ENCODE results near the gene SYT13. TPM values are rescaled to one million over a fixed set of nuclear protein-coding genes. Genes with fewer than 3 reads are reported as not detected.
A peak's percentile ranks its signal among the peaks of the same experiment; 100 is the strongest.
"Not testable (repeated sequence)": the region's sequence is repeated elsewhere in the genome, so short reads cannot be mapped to it uniquely, and the experiment has no call there.

The SYT13 gene
- total RNA-seq, 2 donors from 2014 or later: 0.09 TPM; not detected in 1

DNA sequence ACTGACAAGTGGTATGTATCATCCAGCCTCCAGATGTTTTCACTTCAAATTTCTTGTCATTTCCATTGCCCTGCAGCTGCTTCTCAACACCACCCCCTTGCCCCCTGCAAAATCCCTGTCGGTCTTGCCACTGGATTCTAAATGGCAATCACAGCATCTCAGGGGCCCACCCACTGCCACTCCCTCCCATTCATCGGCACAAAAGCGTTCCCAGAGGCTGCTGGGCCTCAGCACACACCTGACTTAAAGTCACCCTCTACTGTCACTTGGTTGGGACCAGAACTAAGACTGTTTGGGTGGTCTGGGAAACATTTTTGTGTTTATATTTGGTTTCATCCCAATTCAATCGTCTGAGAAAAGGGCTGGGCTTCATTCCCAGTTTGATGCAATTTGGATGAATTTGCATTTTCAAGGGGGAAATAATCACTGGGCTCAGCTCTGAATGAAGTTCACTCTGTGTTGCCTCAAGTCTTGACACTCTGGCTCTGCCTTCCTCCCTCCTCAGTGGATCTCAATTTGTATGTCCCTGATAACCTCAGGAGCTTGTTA, 27.1 kb downstream of the SYT13 start:
- intact Hi-C loops (cut with DNase I): loop anchor here in 1 of 2 donors (1.0 kb wide), 1 partner anchor 46 kb away; no protein-coding TSS in a partner anchor
- DNase-seq (ENCODE audit: low spot score): no peak

DNA sequence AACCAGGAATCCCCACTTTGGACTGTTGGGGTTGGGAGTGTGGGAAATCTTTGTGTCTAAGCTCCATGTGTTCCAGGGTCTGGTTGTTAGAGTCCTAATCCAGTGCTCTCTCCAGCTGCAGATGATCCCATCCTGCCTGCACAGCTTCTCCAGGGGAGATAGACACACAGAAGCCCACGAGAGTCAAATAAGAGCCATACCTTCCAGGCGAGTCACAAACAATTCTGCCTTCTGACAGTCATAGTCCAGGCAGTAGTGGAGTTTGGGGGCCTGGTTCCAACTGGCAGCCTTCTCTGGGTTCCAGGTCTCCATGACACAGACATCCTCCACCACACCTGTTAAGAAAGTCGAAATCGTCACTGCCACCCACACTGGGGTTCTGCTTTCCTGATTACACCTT, 32.1 kb downstream of the SYT13 start:
- DNase-seq (ENCODE audit: low spot score): no peak
- intact Hi-C loops (cut with DNase I): no loop called here

DNA sequence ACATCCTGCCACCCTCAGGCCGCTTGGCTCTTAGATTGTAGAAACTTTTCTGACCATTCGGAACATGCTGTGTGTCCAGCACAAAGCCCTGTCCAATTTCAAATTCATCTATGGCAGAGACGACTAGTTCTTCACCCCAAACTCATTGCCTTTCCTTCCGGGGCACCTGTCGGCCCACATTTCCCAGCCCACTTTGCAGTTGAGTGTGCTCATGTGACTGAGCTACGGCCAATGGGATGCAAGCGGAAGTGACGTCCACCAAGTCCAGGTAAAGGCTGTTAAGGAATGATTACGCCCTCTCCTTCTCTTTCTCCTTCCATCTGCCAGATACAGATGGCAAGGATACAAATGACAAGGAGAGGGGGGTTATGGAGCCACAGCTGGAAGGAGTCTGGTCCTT, 32.5 kb downstream of the SYT13 start:
- DNase-seq (ENCODE audit: low spot score): no peak
- intact Hi-C loops (cut with DNase I): no loop called here

DNA sequence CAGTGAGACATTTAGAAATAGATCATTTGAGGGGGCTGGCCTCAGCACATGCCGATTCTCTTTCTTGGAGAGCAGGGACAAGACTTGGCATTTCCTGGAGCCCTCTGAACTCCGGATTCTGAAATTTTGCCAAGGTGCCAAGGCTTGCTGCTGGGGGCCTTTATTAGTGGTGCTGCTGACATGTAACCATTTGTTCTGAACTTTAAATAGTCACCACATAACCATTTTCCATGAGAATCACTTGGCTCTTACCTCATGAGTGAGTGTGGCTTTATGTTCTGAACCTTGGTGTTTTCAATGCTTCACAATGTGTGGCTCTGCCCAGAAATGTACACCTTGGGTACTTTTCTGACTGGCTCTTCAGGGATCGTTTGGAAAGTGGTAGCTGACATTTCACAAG, 33.3 kb downstream of the SYT13 start:
- no peak for DNase-seq (ENCODE audit: low spot score)
- intact Hi-C loops (cut with DNase I): loop anchor here in 1 of 2 donors (1.0 kb wide), 1 partner anchor 24 kb away; no protein-coding TSS in a partner anchor

DNA sequence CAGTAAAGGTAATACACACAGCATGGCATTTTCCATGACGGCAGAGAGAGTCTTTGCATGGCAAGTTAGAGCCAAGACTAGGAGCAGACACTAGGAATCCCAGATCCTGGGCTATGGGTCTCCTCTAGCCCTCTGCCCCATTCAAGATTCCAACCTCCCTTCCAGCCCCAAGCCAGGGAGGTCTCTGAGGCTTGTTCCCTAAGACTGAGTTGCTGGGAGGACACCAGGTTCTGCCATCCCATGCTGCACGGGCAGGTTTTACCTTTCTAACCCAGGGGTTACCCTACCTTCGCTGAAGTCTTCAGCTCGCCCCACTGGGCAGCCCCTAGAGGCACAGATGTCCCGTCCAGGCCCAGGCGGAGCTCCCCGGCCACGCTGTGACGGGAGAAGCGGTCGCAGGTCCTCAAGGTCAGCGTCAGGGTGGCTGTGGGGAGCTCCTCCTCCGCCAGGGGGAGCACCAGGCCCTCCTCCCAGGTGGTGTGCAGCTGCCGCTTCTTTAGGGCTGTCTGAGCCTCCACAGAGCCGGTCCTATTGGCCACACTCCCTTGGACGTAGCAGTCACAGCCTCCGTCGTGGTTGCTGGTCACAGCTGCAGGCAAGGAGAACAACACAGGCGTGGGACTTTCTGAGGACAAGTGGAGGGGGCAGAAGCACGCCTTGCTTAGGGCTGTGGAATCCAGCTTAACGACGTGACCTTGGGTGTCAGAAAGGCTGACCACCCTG, 33.8 kb downstream of the SYT13 start:
- DNase-seq (ENCODE audit: low spot score): no peak
- intact Hi-C loops (cut with DNase I): loop anchor here in 1 of 2 donors (1.0 kb wide), 1 partner anchor 25 kb away; no protein-coding TSS in a partner anchor

DNA sequence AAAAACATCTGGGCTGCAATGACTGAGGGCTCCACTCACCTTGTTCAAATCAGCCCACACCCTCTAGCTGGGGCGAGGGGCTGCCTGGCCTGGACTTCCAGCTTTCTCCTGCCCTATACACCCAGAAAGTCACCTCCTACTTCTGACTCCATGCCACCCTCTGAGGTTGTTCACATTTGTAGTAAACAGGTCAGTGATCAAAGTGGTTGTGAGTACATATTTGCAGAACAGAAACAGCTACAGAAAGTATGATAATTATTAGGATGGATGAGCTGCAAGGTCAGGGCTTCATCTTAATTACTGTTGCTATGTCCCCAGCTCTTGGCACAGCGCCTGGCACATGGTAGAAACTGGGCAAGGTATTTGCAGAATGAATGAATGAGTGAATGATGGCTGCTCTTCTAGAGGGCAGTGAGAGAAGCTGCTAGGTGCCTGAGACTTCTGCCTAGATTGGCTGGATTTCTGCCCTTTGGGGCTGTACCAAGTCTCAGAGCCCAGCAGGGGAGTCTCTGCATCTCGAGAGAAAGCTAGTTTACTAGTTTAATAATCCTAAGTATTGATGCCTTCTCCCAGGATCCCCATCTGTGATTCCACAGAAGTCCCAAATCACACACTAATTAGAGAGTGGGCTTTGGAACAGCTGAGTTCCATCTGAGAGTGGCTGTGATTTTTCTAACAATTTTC, 36.0 kb downstream of the SYT13 start:
- intact Hi-C loops (cut with DNase I): no loop called here
- no peak for DNase-seq (ENCODE audit: low spot score)

DNA sequence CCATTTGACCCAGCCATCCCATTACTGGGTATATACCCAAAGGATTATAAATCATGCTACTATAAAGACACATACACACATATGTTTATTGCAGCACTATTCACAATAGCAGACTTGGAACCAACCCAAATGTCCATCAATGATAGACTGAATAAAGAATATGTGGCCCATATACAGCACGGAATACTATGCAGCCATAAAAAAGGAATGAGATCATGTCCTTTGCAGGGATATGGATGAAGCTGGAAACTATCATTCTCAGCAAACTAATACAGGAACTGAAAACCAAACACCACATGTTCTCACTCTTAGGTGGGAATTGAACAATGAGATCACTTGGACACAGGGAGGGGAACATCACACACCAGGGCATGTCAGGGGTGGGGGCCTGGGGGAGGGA, 36.8 kb downstream of the SYT13 start:
- DNase-seq (ENCODE audit: low spot score); intact Hi-C loops (cut with DNase I): not testable (repeated sequence)

DNA sequence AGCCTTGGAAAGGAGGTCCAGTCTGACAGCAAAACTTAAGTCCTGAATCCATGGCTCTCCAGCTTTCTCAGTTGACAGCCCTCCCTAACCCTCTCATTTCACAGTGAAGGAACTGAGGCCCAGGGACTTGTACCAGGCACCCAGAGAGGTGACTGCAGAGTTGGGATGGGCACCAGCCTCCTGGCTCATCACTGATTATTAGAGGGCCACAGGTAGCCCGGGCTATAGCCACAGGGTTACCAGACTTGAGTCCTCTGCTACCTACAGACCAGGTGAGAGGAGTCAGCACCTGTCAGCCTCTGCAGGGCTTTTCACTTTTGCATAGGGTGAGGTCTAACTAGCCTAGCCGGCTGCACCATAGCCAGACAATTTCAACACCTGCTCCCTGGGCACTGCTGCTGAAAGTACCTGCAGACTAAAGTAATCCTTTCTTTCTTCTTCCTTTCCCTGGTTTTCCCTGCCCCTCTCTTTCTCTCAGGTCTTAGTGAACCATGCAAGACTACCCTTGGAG, 37.6 kb downstream of the SYT13 start:
- intact Hi-C loops (cut with DNase I): no loop called here
- no peak for DNase-seq (ENCODE audit: low spot score)

DNA sequence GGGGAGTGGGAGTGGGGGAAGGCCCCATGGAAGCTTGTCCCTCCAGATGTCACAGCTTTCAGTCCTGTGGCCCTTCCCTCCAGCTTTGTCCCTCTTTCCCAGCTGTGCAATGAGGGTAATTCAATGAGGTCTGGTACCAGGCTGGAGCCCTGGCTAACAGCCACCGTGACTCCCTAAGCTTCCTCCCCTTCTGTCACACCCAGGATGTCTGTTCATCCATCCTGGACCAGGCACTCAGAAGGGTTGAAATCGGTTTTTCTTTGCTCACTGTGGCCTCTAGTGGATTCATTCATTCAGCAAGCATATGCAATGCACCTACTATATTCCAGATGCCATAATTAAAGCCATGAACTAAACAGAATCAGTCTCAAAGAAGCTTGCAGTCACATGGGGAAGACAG, 38.7 kb downstream of the SYT13 start:
- DNase-seq (ENCODE audit: low spot score): no peak
- intact Hi-C loops (cut with DNase I): no loop called here

DNA sequence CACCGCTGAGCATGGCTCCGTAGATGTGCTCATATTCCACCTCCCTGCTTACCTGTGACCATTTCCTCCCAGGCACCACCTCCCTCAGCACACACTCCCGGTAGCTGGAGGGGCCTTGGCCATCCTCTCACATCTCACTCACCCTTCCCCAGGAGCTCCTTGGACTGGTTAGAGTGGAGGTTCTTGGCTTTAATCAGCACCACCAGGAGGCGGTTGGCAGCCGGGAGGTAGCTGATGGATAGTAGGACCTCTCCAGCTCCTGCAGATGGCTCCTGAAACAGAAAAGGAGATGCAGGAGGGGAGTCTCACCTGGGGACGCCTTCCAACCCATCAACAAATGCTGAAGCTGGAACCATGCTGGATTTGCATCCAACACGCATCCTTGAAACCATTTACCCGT, 39.9 kb downstream of the SYT13 start:
- intact Hi-C loops (cut with DNase I): no loop called here
- DNase-seq (ENCODE audit: low spot score): no peak

DNA sequence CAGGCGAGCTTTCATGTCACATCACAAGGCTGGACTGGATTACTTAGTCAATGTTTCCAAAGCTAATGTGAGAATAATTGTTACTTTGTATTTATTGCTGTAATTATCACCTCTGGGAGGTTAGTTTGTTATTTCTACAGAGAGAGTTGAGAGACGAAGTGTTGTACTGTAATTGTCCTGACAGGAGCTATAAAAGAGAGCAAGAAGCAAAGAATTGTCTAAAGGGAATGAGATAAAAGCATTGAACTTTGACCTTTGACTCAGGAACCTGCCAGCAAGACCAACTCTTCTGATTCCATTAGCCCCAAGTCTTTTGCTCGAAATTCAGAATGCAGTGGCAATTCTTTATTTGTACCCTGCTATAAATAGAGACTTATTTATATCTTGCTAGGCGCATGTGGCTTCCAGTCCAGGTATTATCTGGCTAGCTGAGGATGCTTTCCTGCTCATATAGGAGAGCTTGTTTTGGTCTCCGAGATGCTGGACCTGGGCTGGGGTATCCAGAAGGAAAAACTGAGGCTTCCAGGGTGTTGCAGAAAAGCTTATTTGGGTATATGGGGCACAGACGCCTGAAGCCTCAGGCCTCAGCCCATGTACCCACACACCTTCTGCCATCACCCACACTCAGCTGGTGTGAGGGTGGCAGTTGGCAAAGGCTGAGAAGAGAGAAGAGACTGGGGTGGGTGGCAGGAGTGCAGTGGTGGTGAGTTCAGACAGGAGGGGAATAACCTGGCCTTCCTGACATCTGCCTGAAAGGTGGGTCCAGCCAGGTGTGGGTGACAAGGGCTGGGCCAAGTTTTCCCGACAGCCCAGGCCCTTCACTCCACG, 40.7 kb downstream of the SYT13 start:
- intact Hi-C loops (cut with DNase I): no loop called here

DNA sequence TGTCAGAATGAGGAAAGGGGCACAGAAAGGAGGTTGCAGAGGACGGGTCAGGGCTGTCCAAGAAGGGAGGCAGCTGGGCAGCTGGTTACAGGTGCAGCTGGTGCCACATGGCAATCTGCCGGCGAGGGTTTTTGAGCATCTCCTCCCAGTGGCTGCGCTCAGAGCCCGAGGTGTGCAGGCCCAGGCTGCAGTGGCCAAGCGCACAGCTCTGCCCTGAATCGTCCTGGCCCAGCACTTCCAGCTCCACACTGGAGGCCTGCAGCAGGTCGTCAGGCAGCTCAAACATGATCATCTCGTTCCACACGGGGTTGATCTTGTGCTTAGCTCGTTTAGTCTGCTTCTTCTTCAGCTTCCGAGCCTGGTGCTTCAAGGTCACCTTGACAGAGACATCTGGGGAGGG, 42.2 kb downstream of the SYT13 start:
- DNase-seq (ENCODE audit: low spot score): no peak
- intact Hi-C loops (cut with DNase I): no loop called here

More for the DNA sequence above, 40.7 kb downstream of the SYT13 start:
- DNase-seq (ENCODE audit: low spot score): no peak

DNA sequence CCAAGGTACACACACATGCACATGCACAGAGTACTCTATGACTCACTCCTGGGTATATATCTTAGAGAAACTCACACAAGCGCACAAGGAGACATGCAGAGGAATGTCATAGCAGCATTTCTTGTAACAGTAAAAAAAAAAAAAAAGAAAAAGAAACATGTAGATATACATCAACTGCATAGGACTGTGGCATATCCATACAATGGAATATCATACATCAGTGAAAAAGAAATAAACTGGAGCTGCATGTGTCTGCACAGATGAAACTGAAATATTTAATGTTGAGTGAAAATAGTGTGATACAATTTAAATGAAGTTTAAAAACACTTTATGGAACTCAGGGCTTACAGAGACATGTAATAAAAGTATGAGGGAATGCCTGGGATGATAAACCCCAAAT, 46.4 kb downstream of the SYT13 start:
- intact Hi-C loops (cut with DNase I): no loop called here
- no peak for DNase-seq (ENCODE audit: low spot score)

DNA sequence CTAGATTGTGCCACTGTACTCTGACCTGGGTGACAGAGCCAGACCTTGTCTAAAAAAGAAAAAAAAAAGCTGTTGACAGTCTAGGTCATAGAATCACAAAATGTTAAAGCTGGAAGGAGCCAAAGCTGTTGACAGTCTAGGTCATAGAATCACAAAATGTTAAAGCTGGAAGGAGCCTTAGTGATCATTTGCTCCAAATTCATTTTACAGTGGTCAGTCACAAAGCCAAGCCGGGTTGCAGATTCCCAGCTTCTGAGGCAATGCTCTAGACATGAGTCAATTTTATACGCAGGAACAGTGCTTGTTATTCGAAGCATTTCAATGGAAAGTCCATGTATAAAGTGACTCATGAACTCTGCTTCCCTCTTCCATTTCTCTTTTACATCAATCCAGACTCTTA, 47.4 kb downstream of the SYT13 start:
- intact Hi-C loops (cut with DNase I): no loop called here
- DNase-seq (ENCODE audit: low spot score): no peak

DNA sequence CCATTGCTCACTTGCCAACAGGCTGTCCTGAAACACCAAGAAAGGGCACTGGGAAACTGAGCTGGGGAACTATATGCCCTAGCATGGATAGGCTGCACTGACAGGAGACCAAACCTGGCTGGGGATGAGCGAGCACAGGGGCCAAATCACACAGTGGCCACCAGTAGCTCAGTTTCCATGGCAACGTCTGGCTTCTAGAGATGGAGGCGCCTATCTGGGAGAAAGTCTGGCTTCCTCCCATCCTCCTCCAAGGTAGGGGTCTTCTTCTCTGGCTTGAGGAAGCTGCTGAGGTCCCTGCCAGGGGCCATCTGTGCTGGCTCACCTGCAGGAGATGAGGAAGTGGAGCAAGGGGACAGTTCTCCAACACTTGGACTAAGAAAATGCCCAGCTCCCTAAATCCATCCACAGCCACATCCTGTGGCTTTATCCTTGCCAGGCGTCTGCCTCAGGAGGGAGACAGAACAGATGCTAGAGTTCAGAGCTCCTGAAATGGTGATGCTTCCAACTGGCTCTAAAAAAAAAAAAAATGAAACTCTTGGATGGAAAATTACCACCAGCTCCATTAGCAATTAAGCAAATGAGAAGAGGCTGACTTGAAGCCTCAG, 48.3 kb downstream of the SYT13 start:
- DNase-seq (ENCODE audit: low spot score): no peak
- intact Hi-C loops (cut with DNase I): no loop called here

DNA sequence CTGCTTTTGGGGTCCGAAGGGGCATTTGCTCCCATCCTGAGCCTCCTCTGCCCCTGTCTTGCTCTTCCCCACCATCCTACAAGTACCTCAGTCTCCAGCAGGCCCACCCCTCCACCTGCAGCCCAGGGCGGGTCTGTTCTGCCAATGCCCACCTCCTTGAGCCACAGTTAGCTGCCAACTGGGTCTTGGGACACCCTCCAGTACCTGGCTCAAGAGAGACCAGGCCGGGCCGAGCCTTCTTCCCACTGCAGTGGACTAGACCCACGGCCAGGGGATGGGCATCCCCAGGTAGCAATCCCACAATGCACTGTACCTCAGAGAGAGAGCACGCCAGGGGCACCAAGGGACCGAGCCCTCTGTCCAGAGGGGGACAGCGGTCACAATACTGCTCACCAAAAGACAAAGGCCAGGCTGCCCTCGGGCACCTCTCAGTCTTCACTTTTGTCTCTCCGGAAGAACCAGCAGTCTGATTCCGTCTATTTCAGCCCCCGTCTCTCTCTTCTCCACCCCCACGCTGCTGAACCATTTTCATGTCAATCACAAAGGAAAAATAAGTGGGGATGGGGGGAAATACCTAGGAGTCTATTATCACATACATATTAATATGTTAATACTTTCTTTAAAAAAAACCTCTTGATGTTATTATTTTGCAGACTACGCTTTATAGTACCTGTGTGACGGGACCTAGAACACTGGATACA, 51.7 kb downstream of the SYT13 start:
- DNase-seq (ENCODE audit: low spot score): no peak
- intact Hi-C loops (cut with DNase I): loop anchor here in 1 of 2 donors (5.0 kb wide), 1 partner anchor 122 kb away; no protein-coding TSS in a partner anchor

DNA sequence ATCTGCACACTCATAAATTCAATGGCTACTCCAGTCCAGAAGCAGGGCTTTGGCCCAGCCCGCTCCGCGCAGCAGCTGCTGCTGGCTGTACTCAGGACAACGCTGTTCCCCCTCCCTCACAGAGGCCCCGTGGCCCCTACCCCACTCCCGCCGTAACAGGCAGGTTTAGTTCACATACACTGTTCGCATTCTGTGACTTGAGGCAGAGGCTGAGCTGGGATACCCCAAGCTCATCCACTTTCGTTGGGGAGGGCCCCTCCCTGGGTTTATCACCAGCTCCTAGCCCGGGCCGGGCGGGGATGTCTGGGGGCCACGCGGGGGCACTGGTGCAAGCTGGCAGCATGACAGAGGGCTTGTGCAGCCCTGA, 52.4 kb downstream of the SYT13 start:
- peak; percentile 43 for DNase-seq (ENCODE audit: low spot score)
- intact Hi-C loops (cut with DNase I): loop anchor here in 1 of 2 donors (5.0 kb wide), 1 partner anchor 121 kb away; no protein-coding TSS in a partner anchor

DNA sequence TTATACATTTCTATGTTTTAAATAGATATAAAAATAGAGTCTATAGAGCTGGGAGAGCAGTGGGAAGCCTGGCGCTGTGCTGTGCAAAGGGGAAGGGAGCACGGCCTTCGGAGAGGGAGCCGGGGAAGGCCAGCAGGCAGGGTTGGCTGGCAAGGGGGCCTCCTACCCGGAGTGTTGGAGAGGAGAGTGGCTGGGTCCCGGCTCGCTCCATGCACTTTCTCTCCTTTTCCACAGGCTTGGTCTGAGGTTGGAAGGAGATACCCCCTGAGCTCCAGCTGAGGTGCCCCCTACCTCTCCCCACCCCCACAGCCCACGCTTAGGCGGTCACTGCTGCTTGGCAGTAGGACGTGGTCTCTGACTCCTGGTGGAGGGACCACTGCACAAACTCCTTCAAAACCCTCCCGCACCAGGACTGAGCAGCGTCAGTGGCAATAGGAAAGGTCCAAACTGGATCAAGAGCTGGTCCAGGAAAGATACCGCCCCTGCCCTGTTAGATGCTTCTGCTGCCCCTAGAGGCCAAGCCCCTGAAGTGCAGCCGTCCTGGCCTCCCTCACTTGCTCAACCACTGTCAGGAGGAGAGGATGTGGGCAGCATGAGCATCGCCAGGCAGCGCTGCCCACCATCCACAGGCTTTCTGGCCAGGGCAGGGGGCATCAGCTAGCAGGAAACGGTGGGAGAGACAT, 52.9 kb downstream of the SYT13 start:
- intact Hi-C loops (cut with DNase I): loop anchor here in 1 of 2 donors (5.0 kb wide), 1 partner anchor 121 kb away; no protein-coding TSS in a partner anchor
- peak; percentile 91 for DNase-seq (ENCODE audit: low spot score)
